Sigmoid colon (tissue), 4 donors: ENCODE results near the gene SMYD5.

ENCODE experiments used
- CTCF ChIP-seq, 4 experiments: fragments of 450-650 bp in 3 of 4; fragments of 200-600 bp in 1 of 4; IDR thresholded peaks; one replicate each; pipeline ENCODE4 v1.5.1; 2016 to 2019; ENCODE audit warnings: antibody characterized with exemption in 4 of 4, mild to moderate bottlenecking in 3 of 4, moderate library complexity in 2 of 4
- EP300 ChIP-seq, 4 donors: sonication (generic); formaldehyde crosslinking; IDR thresholded peaks; one replicate each; pipeline ENCODE4 v1.6.1; 2017; ENCODE audit warnings: antibody characterized with exemption in 4 of 4
- POLR2A ChIP-seq, 2 donors: fragments of 450-650 bp; IDR thresholded peaks; one replicate each; pipeline ENCODE4 v1.6.1; 2016; ENCODE audit warnings: antibody characterized with exemption in 2 of 2, mild to moderate bottlenecking in 2 of 2, moderate library complexity in 2 of 2
- POLR2AphosphoS5 ChIP-seq, 4 donors: sonication (generic); formaldehyde crosslinking; IDR thresholded peaks; one replicate each; pipeline ENCODE4 v1.6.1; 2017; ENCODE audit warnings: antibody characterized with exemption in 4 of 4

- TF ChIP-seq CTCF (IDR thresholded peaks at IDR 0.05) (no peak), EP300 (IDR thresholded peaks at IDR 0.05) (no peak), POLR2AphosphoS5 (IDR thresholded peaks at IDR 0.05) (no peak), POLR2A (IDR thresholded peaks at IDR 0.05) (no peak)
These were observed 44.8 kb downstream of the SMYD5 start for GRCh38 chr2:73258913-73259215.
